K562 (cell line): ENCODE measurements around the gene WDR18. TPM values are rescaled to one million over a fixed set of nuclear protein-coding genes. Genes with fewer than 3 reads are reported as not detected.

Experiments used
- DIDO1 ChIP-seq: fragments of 450-650 bp; IDR thresholded peaks from 2 replicates; pipeline ENCODE4 v1.6.1; 2016; ENCODE audit warnings: low read depth, missing biosample characterization, missing genetic modification characterization
- FIP1L1 ChIP-seq: fragments of 200-400 bp; formaldehyde crosslinking; IDR thresholded peaks from 2 replicates; pipeline ENCODE4 v1.6.1; 2018; ENCODE audit warnings: mild to moderate bottlenecking, low read depth, low read length; ENCODE audit not compliant: poor library complexity, severe bottlenecking
- FOXK1 ChIP-seq: sonication (generic); formaldehyde crosslinking; IDR thresholded peaks from 2 replicates; pipeline ENCODE4 v1.8.0; 2022; ENCODE audit warnings: missing genetic modification reagents, mild to moderate bottlenecking, borderline replicate concordance
- GABPA ChIP-seq: fragments of 200-800 bp; sonication (Bioruptor generic); conservative IDR thresholded peaks from 2 replicates; pipeline ENCODE4 v1.6.1; 2016; ENCODE audit warnings: low read depth, missing genetic modification characterization, missing compliant biosample characterization
- HLTF ChIP-seq: fragments of 450-650 bp; IDR thresholded peaks from 2 replicates; pipeline ENCODE4 v1.6.1; 2016
- KLF13 ChIP-seq: fragments of 450-650 bp; IDR thresholded peaks from 2 replicates; pipeline ENCODE4 v1.6.1; 2016; ENCODE audit warnings: missing genetic modification characterization, low read depth, mild to moderate bottlenecking, missing compliant biosample characterization, moderate library complexity, borderline replicate concordance
- L3MBTL2 ChIP-seq: fragments of 450-650 bp; IDR thresholded peaks from 2 replicates; pipeline ENCODE4 v1.6.1; 2016; ENCODE audit warnings: mild to moderate bottlenecking, moderate library complexity
- TARDBP ChIP-seq: fragments of 450-650 bp; IDR thresholded peaks from 2 replicates; pipeline ENCODE4 v1.6.1; 2016
- YY1 ChIP-seq, 3 experiments: IDR thresholded peaks; 2 replicates each; pipeline ENCODE4 v1.6.1; 2011; ENCODE audit warnings: low read length in 2 of 3, mild to moderate bottlenecking in 2 of 3, moderate library complexity in 2 of 3, borderline replicate concordance in 1 of 3, control low read depth in 1 of 3, low read depth in 1 of 3; ENCODE audit not compliant: insufficient read depth in 3 of 3, insufficient replicate concordance in 2 of 3, control insufficient read depth in 1 of 3, insufficient read length in 1 of 3; ENCODE audit errors: extremely low read depth in 1 of 3
- ZFP36 ChIP-seq: fragments of 150-350 bp; IDR thresholded peaks from 2 replicates; pipeline ENCODE4 v1.6.1; 2018; ENCODE audit warnings: low read length, low read depth; ENCODE audit not compliant: partially characterized antibody
- polyA plus RNA-seq, 8 experiments: library from polyadenylated mRNA; depleted of rRNA in 4 of 8; stranded (reverse) in 5 of 8; unstranded in 3 of 8; fragments of >200 nt; fragmentation: Nextera tagmentation in 2 of 8; fragmentation: Illumina TruSeq in 1 of 8; extraction: Ambion mirVana in 2 of 8; extraction: Trizol in 1 of 8; gene quantifications; 2 replicates each; pipeline versions ENCODE4 v1.2.1 to v1.2.3, GENCODE V29; 2011 to 2014; ENCODE audit warnings: inconsistent platforms in 1 of 8, missing spikeins in 1 of 8
- total RNA-seq, 7 experiments: library from RNA; depleted of rRNA in 6 of 7; stranded (reverse); fragments of >200 nt in 6 of 7; fragmentation: Illumina TruSeq in 2 of 7; extraction: Trizol in 2 of 7; gene quantifications; 2 replicates each; pipeline versions ENCODE4 v1.2.1 to v1.2.3, GENCODE V29; 2011 to 2021; ENCODE audit warnings: low replicate concordance in 1 of 7
- TF ChIP-seq, protein P1 (sequence below): fragments of 250-450 bp; sonication (Bioruptor Pico); IDR thresholded peaks from 2 replicates; pipeline ENCODE4 v1.4.0; 2020
- TF ChIP-seq, protein P2 (sequence below): fragments of 200-800 bp; sonication (Bioruptor generic); IDR thresholded peaks from 2 replicates; pipeline ENCODE4 v1.6.1; 2017; ENCODE audit warnings: missing genetic modification characterization, missing compliant biosample characterization
- TF ChIP-seq, protein P3 (sequence below): fragments of 450-650 bp; conservative IDR thresholded peaks from 2 replicates; pipeline ENCODE4 v1.6.1; 2016; ENCODE audit warnings: missing genetic modification characterization, low read depth, mild to moderate bottlenecking, control low read depth, missing compliant biosample characterization
- TF ChIP-seq, protein P4 (sequence below): fragments of 450-650 bp; formaldehyde crosslinking; IDR thresholded peaks from 2 replicates; pipeline ENCODE4 v1.4.0; 2022; ENCODE audit warnings: mild to moderate bottlenecking, moderate library complexity
- TF ChIP-seq, protein P5 (sequence below), 2 experiments: fragments of 150-350 bp in 1 of 2; IDR thresholded peaks; 2 replicates each; pipeline ENCODE4 v1.6.1; 2012 to 2016; ENCODE audit warnings: low read depth in 2 of 2, low read length in 2 of 2, mild to moderate bottlenecking in 1 of 2, moderate library complexity in 1 of 2

The WDR18 gene
- total and polyA plus RNA-seq, 9 of the 15 experiments (the other 6 are each of a cell fraction or from before 2014, with no cell fraction given): 0.65 to 181 (median 30.1) TPM

DNA sequence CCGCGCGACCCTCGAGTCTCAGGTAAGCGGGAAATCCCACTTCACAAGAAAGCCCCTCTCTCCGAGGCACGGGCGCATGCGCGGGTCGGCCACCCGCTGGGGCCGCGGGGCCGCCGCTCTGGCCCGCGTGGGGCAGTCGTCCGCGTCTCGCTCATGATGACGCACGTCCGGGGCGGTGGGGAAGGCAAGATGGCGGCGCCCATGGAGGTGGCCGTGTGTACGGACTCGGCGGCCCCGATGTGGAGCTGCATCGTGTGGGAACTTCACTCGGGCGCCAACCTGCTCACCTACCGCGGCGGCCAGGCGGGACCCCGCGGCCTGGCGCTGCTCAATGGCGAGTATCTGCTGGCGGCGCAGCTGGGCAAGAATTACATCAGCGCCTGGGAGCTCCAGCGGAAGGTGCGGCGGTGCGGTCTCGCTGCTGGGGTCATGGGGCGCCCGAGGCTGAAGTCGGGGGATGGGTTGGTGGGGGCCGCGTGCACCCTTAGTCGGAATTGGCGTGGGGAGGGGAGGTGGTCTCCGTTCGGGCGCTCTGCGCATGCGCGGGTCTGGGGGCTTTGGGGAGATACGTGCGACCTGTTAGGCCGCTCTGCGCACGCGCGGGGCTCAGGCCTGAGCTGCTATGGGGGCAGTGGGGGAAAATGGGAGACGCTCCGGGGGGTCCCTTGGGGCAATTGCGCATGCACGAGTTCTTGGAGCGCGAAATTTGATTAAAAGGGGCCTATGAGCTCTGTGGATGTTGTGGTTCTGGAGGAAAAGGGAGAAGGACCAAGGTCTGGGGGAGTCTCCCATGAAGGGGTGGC is at the start of gene WDR18 (continued):
- TF ChIP-seq GABPA (tag): peak; percentile 97
- peak; percentile 74 for TF ChIP-seq FIP1L1
- TF ChIP-seq, protein P1, sequence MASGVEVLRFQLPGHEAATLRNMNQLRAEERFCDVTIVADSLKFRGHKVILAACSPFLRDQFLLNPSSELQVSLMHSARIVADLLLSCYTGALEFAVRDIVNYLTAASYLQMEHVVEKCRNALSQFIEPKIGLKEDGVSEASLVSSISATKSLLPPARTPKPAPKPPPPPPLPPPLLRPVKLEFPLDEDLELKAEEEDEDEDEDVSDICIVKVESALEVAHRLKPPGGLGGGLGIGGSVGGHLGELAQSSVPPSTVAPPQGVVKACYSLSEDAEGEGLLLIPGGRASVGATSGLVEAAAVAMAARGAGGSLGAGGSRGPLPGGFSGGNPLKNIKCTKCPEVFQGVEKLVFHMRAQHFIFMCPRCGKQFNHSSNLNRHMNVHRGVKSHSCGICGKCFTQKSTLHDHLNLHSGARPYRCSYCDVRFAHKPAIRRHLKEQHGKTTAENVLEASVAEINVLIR: peak; percentile 96
- no peak for TF ChIP-seq KLF13 (tag)
- TF ChIP-seq YY1 (IDR thresholded peaks at IDR 0.05; ENCODE audit: borderline replicate concordance in 1 of 3, control insufficient read depth in 1 of 3, extremely low read depth in 1 of 3, insufficient read depth in 3 of 3, insufficient read length in 1 of 3, insufficient replicate concordance in 2 of 3, low read depth in 1 of 3, low read length in 2 of 3): peak; percentile 99
- TF ChIP-seq, protein P2, sequence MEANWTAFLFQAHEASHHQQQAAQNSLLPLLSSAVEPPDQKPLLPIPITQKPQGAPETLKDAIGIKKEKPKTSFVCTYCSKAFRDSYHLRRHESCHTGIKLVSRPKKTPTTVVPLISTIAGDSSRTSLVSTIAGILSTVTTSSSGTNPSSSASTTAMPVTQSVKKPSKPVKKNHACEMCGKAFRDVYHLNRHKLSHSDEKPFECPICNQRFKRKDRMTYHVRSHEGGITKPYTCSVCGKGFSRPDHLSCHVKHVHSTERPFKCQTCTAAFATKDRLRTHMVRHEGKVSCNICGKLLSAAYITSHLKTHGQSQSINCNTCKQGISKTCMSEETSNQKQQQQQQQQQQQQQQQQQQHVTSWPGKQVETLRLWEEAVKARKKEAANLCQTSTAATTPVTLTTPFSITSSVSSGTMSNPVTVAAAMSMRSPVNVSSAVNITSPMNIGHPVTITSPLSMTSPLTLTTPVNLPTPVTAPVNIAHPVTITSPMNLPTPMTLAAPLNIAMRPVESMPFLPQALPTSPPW (CRISPR knock-in tag): peak; percentile 78
- TF ChIP-seq ZFP36: no peak
- TF ChIP-seq FOXK1 (CRISPR knock-in tag): peak; percentile 44; the same call in 1 of the 2 replicates
- TF ChIP-seq DIDO1: peak; percentile 75; the same call in 1 of the 2 replicates
- TF ChIP-seq, protein P3, sequence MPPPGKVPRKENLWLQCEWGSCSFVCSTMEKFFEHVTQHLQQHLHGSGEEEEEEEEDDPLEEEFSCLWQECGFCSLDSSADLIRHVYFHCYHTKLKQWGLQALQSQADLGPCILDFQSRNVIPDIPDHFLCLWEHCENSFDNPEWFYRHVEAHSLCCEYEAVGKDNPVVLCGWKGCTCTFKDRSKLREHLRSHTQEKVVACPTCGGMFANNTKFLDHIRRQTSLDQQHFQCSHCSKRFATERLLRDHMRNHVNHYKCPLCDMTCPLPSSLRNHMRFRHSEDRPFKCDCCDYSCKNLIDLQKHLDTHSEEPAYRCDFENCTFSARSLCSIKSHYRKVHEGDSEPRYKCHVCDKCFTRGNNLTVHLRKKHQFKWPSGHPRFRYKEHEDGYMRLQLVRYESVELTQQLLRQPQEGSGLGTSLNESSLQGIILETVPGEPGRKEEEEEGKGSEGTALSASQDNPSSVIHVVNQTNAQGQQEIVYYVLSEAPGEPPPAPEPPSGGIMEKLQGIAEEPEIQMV: no peak
- TF ChIP-seq HLTF: 0 out of 2 replicates have a peak, but pooled peaks have one; percentile 28
- TF ChIP-seq L3MBTL2: peak; percentile 74
- 0 out of 2 replicates have a peak, but pooled peaks have one; percentile 30 for TF ChIP-seq TARDBP
- TF ChIP-seq, protein P4, sequence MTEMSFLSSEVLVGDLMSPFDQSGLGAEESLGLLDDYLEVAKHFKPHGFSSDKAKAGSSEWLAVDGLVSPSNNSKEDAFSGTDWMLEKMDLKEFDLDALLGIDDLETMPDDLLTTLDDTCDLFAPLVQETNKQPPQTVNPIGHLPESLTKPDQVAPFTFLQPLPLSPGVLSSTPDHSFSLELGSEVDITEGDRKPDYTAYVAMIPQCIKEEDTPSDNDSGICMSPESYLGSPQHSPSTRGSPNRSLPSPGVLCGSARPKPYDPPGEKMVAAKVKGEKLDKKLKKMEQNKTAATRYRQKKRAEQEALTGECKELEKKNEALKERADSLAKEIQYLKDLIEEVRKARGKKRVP (CRISPR knock-in tag): peak; percentile 73
- TF ChIP-seq, protein P5, sequence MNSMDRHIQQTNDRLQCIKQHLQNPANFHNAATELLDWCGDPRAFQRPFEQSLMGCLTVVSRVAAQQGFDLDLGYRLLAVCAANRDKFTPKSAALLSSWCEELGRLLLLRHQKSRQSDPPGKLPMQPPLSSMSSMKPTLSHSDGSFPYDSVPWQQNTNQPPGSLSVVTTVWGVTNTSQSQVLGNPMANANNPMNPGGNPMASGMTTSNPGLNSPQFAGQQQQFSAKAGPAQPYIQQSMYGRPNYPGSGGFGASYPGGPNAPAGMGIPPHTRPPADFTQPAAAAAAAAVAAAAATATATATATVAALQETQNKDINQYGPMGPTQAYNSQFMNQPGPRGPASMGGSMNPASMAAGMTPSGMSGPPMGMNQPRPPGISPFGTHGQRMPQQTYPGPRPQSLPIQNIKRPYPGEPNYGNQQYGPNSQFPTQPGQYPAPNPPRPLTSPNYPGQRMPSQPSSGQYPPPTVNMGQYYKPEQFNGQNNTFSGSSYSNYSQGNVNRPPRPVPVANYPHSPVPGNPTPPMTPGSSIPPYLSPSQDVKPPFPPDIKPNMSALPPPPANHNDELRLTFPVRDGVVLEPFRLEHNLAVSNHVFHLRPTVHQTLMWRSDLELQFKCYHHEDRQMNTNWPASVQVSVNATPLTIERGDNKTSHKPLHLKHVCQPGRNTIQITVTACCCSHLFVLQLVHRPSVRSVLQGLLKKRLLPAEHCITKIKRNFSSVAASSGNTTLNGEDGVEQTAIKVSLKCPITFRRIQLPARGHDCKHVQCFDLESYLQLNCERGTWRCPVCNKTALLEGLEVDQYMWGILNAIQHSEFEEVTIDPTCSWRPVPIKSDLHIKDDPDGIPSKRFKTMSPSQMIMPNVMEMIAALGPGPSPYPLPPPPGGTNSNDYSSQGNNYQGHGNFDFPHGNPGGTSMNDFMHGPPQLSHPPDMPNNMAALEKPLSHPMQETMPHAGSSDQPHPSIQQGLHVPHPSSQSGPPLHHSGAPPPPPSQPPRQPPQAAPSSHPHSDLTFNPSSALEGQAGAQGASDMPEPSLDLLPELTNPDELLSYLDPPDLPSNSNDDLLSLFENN (IDR thresholded peaks at IDR 0.05; ENCODE audit: low read depth in 2 of 2, low read length in 2 of 2): 0 out of 4 replicates have a peak, but pooled peaks of 1 of the 2 experiments have one; percentile 43
